IMR-90 (cell line): Measurements from ENCODE around the gene PARD3. TPM values are rescaled to one million over a fixed set of nuclear protein-coding genes. Genes with fewer than 3 reads are reported as not detected.

Experiments used
- ATAC-seq: fragments of 200-7000 bp; cut with Tn5 transposase; 2 replicates; pipeline ENCODE4 v1.9.1; 2020; ENCODE audit warnings: low read depth, mild to moderate bottlenecking, moderate library complexity
- BruUV-seq: library from RNA; stranded (reverse); fragments of 400-500 nt; replicated peaks from 2 replicates; lab custom pipeline; 2021; lab: Mats Ljungman, UMichigan
- CTCF ChIA-PET: fragments of 300-600 bp; formaldehyde crosslinking; extraction: SDS; loops from one replicate; lab custom pipeline; 2021; ENCODE audit warnings: antibody characterized with exemption; lab: Yijun Ruan, JAX
- POLR2A ChIA-PET: fragments of 300-600 bp; sonication (Branson Sonifier 250); formaldehyde crosslinking; loops from one replicate; lab custom pipeline; 2022; ENCODE audit warnings: antibody characterized with exemption; ENCODE audit not compliant: unreplicated experiment; lab: Charles Lee
- DNase-seq: peaks from one replicate; pipeline ENCODE4 v3.0.0; 2013
- H2AFZ ChIP-seq: replicated peaks from 2 replicates; pipeline ENCODE3; 2013; ENCODE audit warnings: low read length, mild to moderate bottlenecking; ENCODE audit not compliant: poor library complexity
- H2AK5ac ChIP-seq: 2 replicates; pipeline ENCODE4 v1.6.1; 2013; ENCODE audit warnings: low read depth, low read length, inconsistent platforms
- H2AK9ac ChIP-seq: replicated peaks from 2 replicates; pipeline ENCODE3; 2013; ENCODE audit warnings: mild to moderate bottlenecking, low read depth, low read length, moderate library complexity; ENCODE audit not compliant: poor library complexity
- H2BK120ac ChIP-seq: 2 replicates; pipeline ENCODE4 v1.6.1; 2013; ENCODE audit warnings: low read depth, low read length, inconsistent platforms
- H2BK15ac ChIP-seq: 3 replicates; pipeline ENCODE4 v1.6.1; 2013; ENCODE audit warnings: low read depth, low read length, inconsistent platforms
- H2BK20ac ChIP-seq: 2 replicates; pipeline ENCODE4 v1.6.1; 2013; ENCODE audit warnings: low read depth, mild to moderate bottlenecking, inconsistent platforms, low read length, moderate library complexity
- H2BK5ac ChIP-seq: 2 replicates; pipeline ENCODE4 v1.6.1; 2013; ENCODE audit warnings: mild to moderate bottlenecking, low read depth, low read length, inconsistent platforms; ENCODE audit not compliant: poor library complexity, severe bottlenecking
- H3K14ac ChIP-seq: replicated peaks from 2 replicates; pipeline ENCODE4 v1.6.1; 2013; ENCODE audit warnings: low read depth, low read length, inconsistent platforms
- H3K18ac ChIP-seq: 2 replicates; pipeline ENCODE4 v1.6.1; 2013; ENCODE audit warnings: low read depth, low read length, control low read depth
- H3K23ac ChIP-seq: 2 replicates; pipeline ENCODE4 v1.6.1; 2013; ENCODE audit warnings: low read depth, low read length, inconsistent platforms
- H3K27ac ChIP-seq: 2 replicates; pipeline ENCODE4 v1.5.1; 2013; ENCODE audit warnings: mild to moderate bottlenecking, control low read depth, low read length; ENCODE audit not compliant: insufficient read depth
- H3K27me3 ChIP-seq: 2 replicates; pipeline ENCODE4 v1.6.1; 2013; ENCODE audit warnings: low read length; ENCODE audit not compliant: control insufficient read depth, insufficient read depth
- H3K36me3 ChIP-seq: 2 replicates; pipeline ENCODE4 v1.6.1; 2013; ENCODE audit warnings: low read length, mixed read lengths; ENCODE audit not compliant: control insufficient read depth, insufficient read depth
- H3K4ac ChIP-seq: 2 replicates; pipeline ENCODE4 v1.6.1; 2013; ENCODE audit warnings: low read depth, low read length, inconsistent platforms
- H3K4me1 ChIP-seq: 2 replicates; pipeline ENCODE4 v1.6.1; 2013; ENCODE audit warnings: low read length, mixed read lengths; ENCODE audit not compliant: control insufficient read depth, insufficient read depth
- H3K4me2 ChIP-seq: 2 replicates; pipeline ENCODE4 v1.6.1; 2013; ENCODE audit warnings: low read depth, mild to moderate bottlenecking, control low read depth, low read length, moderate library complexity
- H3K4me3 ChIP-seq: 2 replicates; pipeline ENCODE4 v1.5.1; 2013; ENCODE audit warnings: low read depth, mild to moderate bottlenecking, control low read depth, low read length, moderate library complexity; ENCODE audit not compliant: insufficient read depth
- H3K56ac ChIP-seq: 2 replicates; pipeline ENCODE4 v1.6.1; 2013; ENCODE audit warnings: low read length, inconsistent platforms; ENCODE audit not compliant: insufficient read depth; ENCODE audit errors: extremely low read depth
- H3K79me1 ChIP-seq, 2 experiments: 2 replicates each; pipeline ENCODE4 v1.6.1; 2013; ENCODE audit warnings: low read length in 2 of 2, inconsistent platforms in 1 of 2, low read depth in 1 of 2
- H3K9ac ChIP-seq: 2 replicates; pipeline ENCODE4 v1.6.1; 2013; ENCODE audit warnings: low read depth, low read length, control low read depth
- H3K9me1 ChIP-seq: 2 replicates; pipeline ENCODE4 v1.6.1; 2013; ENCODE audit warnings: low read length, inconsistent platforms; ENCODE audit not compliant: insufficient read depth
- H3K9me3 ChIP-seq: 2 replicates; pipeline ENCODE4 v1.6.1; 2013; ENCODE audit warnings: low read length; ENCODE audit not compliant: control insufficient read depth, insufficient read depth
- H4K20me1 ChIP-seq: 2 replicates; pipeline ENCODE4 v1.6.1; 2013; ENCODE audit warnings: low read length, inconsistent platforms; ENCODE audit not compliant: insufficient read depth
- H4K5ac ChIP-seq: 2 replicates; pipeline ENCODE4 v1.6.1; 2013; ENCODE audit warnings: mild to moderate bottlenecking, low read depth, low read length, control low read depth
- H4K8ac ChIP-seq, 2 experiments: 2 replicates each; pipeline ENCODE4 v1.6.1; 2013; ENCODE audit warnings: low read depth in 2 of 2, low read length in 2 of 2, control low read depth in 1 of 2, inconsistent platforms in 1 of 2
- H4K91ac ChIP-seq: 2 replicates; pipeline ENCODE4 v1.6.1; 2013; ENCODE audit warnings: low read depth, low read length, inconsistent platforms; ENCODE audit not compliant: insufficient read depth
- RAD21 ChIP-seq: IDR thresholded peaks from 2 replicates; pipeline ENCODE4 v1.6.1; 2012; ENCODE audit warnings: low read length, improper control_type of control experiment
- RCOR1 ChIP-seq: IDR thresholded peaks from 2 replicates; pipeline ENCODE4 v1.6.1; 2012; ENCODE audit warnings: mild to moderate bottlenecking, low read length, improper control_type of control experiment; ENCODE audit not compliant: insufficient replicate concordance
- WGBS, 2 experiments: methylation state at CpG; one replicate each; pipeline versions ENCODE4 v1.1.5 to v1.1.7; 2013; ENCODE audit warnings: missing lambda C conversion rate in 2 of 2; ENCODE audit not compliant: insufficient read length in 1 of 2; ENCODE audit errors: extremely low coverage in 2 of 2; 5-methylcytosine and 5-hydroxymethylcytosine counted together
- dilution Hi-C: fragments of 300-500 bp; cut with HindIII; formaldehyde crosslinking; loops from one replicate; pipeline ENCODE4 v1.14.3; 2018; ENCODE audit warnings: low sequenced_read_pairs; ENCODE audit not compliant: unreplicated experiment
- in situ Hi-C: fragments of 300-500 bp; cut with MboI; formaldehyde crosslinking; loops from 3 replicates; pipeline ENCODE4 v1.14.3; 2019; ENCODE audit warnings: low sequenced_read_pairs, inconsistent platforms, mixed read lengths
- intact Hi-C: fragments of 100-400 bp; cut with micrococcal nuclease; formaldehyde crosslinking; loops from 2 replicates; pipeline ENCODE4 v1.10.0; 2022
- polyA plus RNA-seq, 3 experiments: library from polyadenylated mRNA; depleted of rRNA; stranded (reverse); fragments of >200 nt; gene quantifications; 2 replicates each; pipeline ENCODE4 v1.2.3, GENCODE V29; 2012; ENCODE audit warnings: low replicate concordance in 1 of 3
- total RNA-seq: library from RNA; depleted of rRNA; stranded (reverse); fragments of >200 nt; gene quantifications from 2 replicates; pipeline ENCODE4 v1.2.3, GENCODE V29; 2012

PARD3 gene
- total and polyA plus RNA-seq, 2 of the 4 experiments (the other 2 are of a cell fraction) = 14.6 to 37.5 TPM

GRCh38 chr10:34080485-34081346, 734.4 kb downstream of the PARD3 start:
- H3K9ac ChIP-seq = no peak overlapping the region

More at GRCh38 chr10:34080485-34081346, 734.4 kb downstream of the PARD3 start:
- Histone ChIP-seq H3K4ac (no peak overlapping the region), H3K4me3 (no peak overlapping the region), H2BK120ac (no peak overlapping the region), H4K8ac (no peak overlapping the region), H2BK5ac (no peak overlapping the region), H3K4me1 (no peaks in the 10 kb centered on the region), H3K14ac (no peak overlapping the region), H3K9me3 (peaks cover 10% of the 10 kb centered on the region), H3K9me1 (no peaks in the 10 kb centered on the region), H2AK9ac (no peak overlapping the region), H2AFZ (no peak overlapping the region), H4K91ac (no peak overlapping the region), H3K79me1 (no peaks in the 10 kb centered on the region), H2BK15ac (no peak overlapping the region), H3K23ac (no peak overlapping the region), H4K5ac (no peak overlapping the region), H3K56ac (no peak overlapping the region), H2AK5ac (no peak overlapping the region), H3K27ac (no peak overlapping the region), H3K4me2 (no peak overlapping the region), H4K20me1 (no peaks in the 10 kb centered on the region), H3K27me3 (peaks cover 16% of the 10 kb centered on the region), H3K36me3 (no peaks in the 10 kb centered on the region), H2BK20ac (no peak overlapping the region), H3K18ac (no peak overlapping the region)
- POLR2A ChIA-PET = no interaction called here
- no TSS peak for BruUV-seq
- intact Hi-C loops (no loop called here), dilution Hi-C loops (no loop called here), in situ Hi-C loops (no loop called here)
- ATAC-seq (no peak), DNase-seq (no peak)
- TF ChIP-seq RAD21 (no peak), RCOR1 (no peak)
- CTCF ChIA-PET = no interaction called here
- 74% methylated on average over 6 of the region's 16 CpGs; no CpG with 5 or more reads in 1 of the 2 experiments for WGBS, 2 experiments
